NT2/D1 (cell line): Measurements from ENCODE around the gene TMEM45B.
"Not testable (repeated sequence)": the region's sequence is repeated elsewhere in the genome, so short reads cannot be mapped to it uniquely, and the experiment has no call there.

Experiments used
- YY1 ChIP-seq: IDR thresholded peaks from 2 replicates; pipeline ENCODE4 v1.6.1; 2011; ENCODE audit not compliant: insufficient read length, insufficient read depth
- ZNF274 ChIP-seq: IDR thresholded peaks from 2 replicates; pipeline ENCODE4 v1.6.1; 2011; ENCODE audit warnings: mild to moderate bottlenecking, low read depth, low read length

GRCh38 chr11:129800162-129800561, 15.5 kb upstream of the TMEM45B start:
- TF ChIP-seq ZNF274, YY1: not testable (repeated sequence)
